GM12878 (cell line): ENCODE data around the gene TNFRSF8. TPM values are rescaled to one million over a fixed set of nuclear protein-coding genes. Genes with fewer than 3 reads are reported as not detected.

Source experiments
- BMI1 ChIP-seq: fragments of 450-650 bp; IDR thresholded peaks from 2 replicates; pipeline ENCODE4 v1.6.1; 2016; ENCODE audit warnings: mild to moderate bottlenecking, moderate library complexity, borderline replicate concordance
- CHD1 ChIP-seq: IDR thresholded peaks from 2 replicates; pipeline ENCODE4 v1.6.1; 2012; ENCODE audit warnings: low read depth, low read length, improper control_type of control experiment
- CREM ChIP-seq: IDR thresholded peaks from 2 replicates; pipeline ENCODE4 v1.6.1; 2014; ENCODE audit warnings: antibody characterized with exemption, low read depth
- EZH2 ChIP-seq: IDR thresholded peaks from 2 replicates; pipeline ENCODE4 v1.6.1; 2012; ENCODE audit warnings: low read depth, mild to moderate bottlenecking, control low read depth, inconsistent platforms, low read length, borderline replicate concordance; ENCODE audit not compliant: control insufficient read depth
- FOXM1 ChIP-seq: IDR thresholded peaks from 2 replicates; pipeline ENCODE4 v1.6.1; 2012; ENCODE audit warnings: low read depth, mild to moderate bottlenecking, inconsistent platforms, low read length, moderate library complexity
- MTA2 ChIP-seq: fragments of 450-650 bp; IDR thresholded peaks from 2 replicates; pipeline ENCODE4 v1.6.1; 2016; ENCODE audit warnings: low read depth, mild to moderate bottlenecking, moderate library complexity
- NR2F1 ChIP-seq: fragments of 450-650 bp; conservative IDR thresholded peaks from 2 replicates; pipeline ENCODE4 v1.6.1; 2017; ENCODE audit warnings: mild to moderate bottlenecking
- POLR2A ChIP-seq: IDR thresholded peaks from 2 replicates; pipeline ENCODE4 v1.6.1; 2011; ENCODE audit warnings: low read depth, mild to moderate bottlenecking, low read length
- POLR2AphosphoS5 ChIP-seq: IDR thresholded peaks from 2 replicates; pipeline ENCODE4 v1.6.1; 2011; ENCODE audit warnings: mild to moderate bottlenecking, low read length, inconsistent platforms
- RBBP5 ChIP-seq: fragments of 200-600 bp; sonication (generic); conservative IDR thresholded peaks from 2 replicates; pipeline ENCODE4 v1.6.1; 2016
- RFX5 ChIP-seq: IDR thresholded peaks from 2 replicates; pipeline ENCODE4 v1.6.1; 2011; ENCODE audit warnings: low read depth, low read length, improper control_type of control experiment
- SMARCA5 ChIP-seq: fragments of 450-650 bp; IDR thresholded peaks from 2 replicates; pipeline ENCODE4 v1.6.1; 2017; ENCODE audit warnings: mild to moderate bottlenecking
- SREBF1 ChIP-seq: IDR thresholded peaks from 2 replicates; pipeline ENCODE4 v1.6.1; 2012; ENCODE audit warnings: mild to moderate bottlenecking, low read length
- TCF12 ChIP-seq: IDR thresholded peaks from 2 replicates; pipeline ENCODE4 v1.6.1; 2011; ENCODE audit warnings: low read depth, mild to moderate bottlenecking, low read length
- polyA plus RNA-seq, 11 experiments: library from polyadenylated mRNA; depleted of rRNA in 4 of 11; unstranded in 6 of 11; stranded (reverse) in 5 of 11; fragments of >200 nt; fragmentation: Nextera tagmentation in 4 of 11; fragmentation: Illumina TruSeq in 1 of 11; extraction: Ambion mirVana in 4 of 11; extraction: Trizol in 1 of 11; gene quantifications; 1 replicate in 1 of 11; 2 replicates in 10 of 11; pipeline versions ENCODE4 v1.2.1 to v1.2.3, GENCODE V29; 2011 to 2016; ENCODE audit warnings: inconsistent platforms in 2 of 11, missing spikeins in 2 of 11, low read depth in 1 of 11
- total RNA-seq, 4 experiments: library from RNA; depleted of rRNA in 3 of 4; stranded (reverse); fragments of >200 nt in 3 of 4; fragmentation: Illumina TruSeq in 1 of 4; extraction: Trizol in 1 of 4; gene quantifications; 2 replicates each; pipeline versions ENCODE4 v1.2.1 to v1.2.3, GENCODE V29; 2013 to 2021
- TF ChIP-seq, protein P1 (sequence below): fragments of 450-650 bp; formaldehyde crosslinking; IDR thresholded peaks from 2 replicates; pipeline ENCODE4 v1.4.0; 2020; ENCODE audit warnings: mild to moderate bottlenecking, moderate library complexity
- TF ChIP-seq, protein P2 (sequence below): fragments of 450-650 bp; IDR thresholded peaks from 2 replicates; pipeline ENCODE4 v1.6.1; 2017; ENCODE audit warnings: mild to moderate bottlenecking, low read depth, inconsistent platforms; ENCODE audit not compliant: poor library complexity, severe bottlenecking
- TF ChIP-seq, protein P3 (sequence below): fragments of 450-650 bp; IDR thresholded peaks from 2 replicates; pipeline ENCODE4 v1.6.1; 2018; ENCODE audit warnings: borderline replicate concordance, mild to moderate bottlenecking; ENCODE audit not compliant: partially characterized antibody
- TF ChIP-seq, protein P4 (sequence below), 3 experiments: IDR thresholded peaks in 2 of 3; conservative IDR thresholded peaks in 1 of 3; 2 replicates each; pipeline ENCODE4 v1.5.1; 2011; ENCODE audit warnings: low read depth in 3 of 3, low read length in 3 of 3, mild to moderate bottlenecking in 3 of 3, control low read depth in 2 of 3, moderate library complexity in 2 of 3, inconsistent platforms in 1 of 3, mixed read lengths in 1 of 3; ENCODE audit not compliant: control insufficient read depth in 2 of 3, insufficient read depth in 1 of 3; ENCODE audit errors: extremely low read depth in 1 of 3

The TNFRSF8 gene
- total and polyA plus RNA-seq, 10 of the 15 experiments (the other 5 are each of a cell fraction or from before 2014, with no cell fraction given): 9.8 to 114 (median 58.8) TPM

DNA sequence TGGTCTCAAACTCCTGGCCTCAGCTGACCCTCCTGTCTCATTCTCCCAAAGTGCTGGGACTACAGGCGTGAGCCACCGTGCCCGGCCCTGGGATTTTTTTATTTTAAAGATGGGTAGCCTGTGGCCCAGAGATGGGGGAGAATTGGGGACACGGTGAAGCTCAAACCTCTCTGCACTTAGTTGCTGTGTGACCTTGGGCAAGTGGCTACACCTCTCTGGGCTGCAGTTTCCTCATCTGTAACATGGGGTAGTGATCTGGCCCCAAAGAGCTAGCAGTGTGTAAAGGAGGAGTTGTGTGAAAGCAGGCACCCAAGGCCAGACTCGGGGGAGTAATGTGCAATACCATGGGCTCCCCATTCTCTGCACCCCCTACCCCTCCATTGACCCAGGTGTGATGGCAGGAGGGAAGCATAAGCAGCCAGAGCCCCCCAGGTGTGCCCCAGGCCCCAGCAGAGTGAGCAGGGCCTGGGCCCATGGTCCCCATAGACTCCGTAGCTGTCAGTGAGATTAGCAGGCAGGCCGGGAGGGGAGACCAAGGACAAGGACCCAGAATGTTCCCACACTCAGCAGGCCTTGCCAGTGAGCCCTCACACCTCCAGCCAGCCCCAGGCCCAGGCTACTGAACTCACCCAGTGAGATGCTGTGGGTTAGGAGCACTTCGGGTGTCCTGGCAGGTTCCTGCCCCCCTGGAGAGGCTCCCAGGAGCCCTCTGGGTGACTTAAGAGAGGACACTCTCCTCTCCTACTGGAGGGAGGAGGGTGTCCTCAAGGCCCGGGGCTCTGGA lies 17.9 kb downstream of the TNFRSF8 start (continued):
- TF ChIP-seq, protein P1, sequence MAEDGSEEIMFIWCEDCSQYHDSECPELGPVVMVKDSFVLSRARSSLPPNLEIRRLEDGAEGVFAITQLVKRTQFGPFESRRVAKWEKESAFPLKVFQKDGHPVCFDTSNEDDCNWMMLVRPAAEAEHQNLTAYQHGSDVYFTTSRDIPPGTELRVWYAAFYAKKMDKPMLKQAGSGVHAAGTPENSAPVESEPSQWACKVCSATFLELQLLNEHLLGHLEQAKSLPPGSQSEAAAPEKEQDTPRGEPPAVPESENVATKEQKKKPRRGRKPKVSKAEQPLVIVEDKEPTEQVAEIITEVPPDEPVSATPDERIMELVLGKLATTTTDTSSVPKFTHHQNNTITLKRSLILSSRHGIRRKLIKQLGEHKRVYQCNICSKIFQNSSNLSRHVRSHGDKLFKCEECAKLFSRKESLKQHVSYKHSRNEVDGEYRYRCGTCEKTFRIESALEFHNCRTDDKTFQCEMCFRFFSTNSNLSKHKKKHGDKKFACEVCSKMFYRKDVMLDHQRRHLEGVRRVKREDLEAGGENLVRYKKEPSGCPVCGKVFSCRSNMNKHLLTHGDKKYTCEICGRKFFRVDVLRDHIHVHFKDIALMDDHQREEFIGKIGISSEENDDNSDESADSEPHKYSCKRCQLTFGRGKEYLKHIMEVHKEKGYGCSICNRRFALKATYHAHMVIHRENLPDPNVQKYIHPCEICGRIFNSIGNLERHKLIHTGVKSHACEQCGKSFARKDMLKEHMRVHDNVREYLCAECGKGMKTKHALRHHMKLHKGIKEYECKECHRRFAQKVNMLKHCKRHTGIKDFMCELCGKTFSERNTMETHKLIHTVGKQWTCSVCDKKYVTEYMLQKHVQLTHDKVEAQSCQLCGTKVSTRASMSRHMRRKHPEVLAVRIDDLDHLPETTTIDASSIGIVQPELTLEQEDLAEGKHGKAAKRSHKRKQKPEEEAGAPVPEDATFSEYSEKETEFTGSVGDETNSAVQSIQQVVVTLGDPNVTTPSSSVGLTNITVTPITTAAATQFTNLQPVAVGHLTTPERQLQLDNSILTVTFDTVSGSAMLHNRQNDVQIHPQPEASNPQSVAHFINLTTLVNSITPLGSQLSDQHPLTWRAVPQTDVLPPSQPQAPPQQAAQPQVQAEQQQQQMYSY (CRISPR knock-in tag): no peak
- TF ChIP-seq SMARCA5 (peak; percentile 59; the same call in 1 of the 2 replicates), TCF12 (no peak), EZH2 (no peak), RBBP5 (no peak), MTA2 (no peak), POLR2AphosphoS5 (no peak), CHD1 (no peak), POLR2A (0 out of 2 replicates have a peak, but pooled peaks have one; percentile 41), RFX5 (no peak), FOXM1 (no peak), SREBF1 (no peak), NR2F1 (no peak), BMI1 (no peak), CREM (no peak)
- TF ChIP-seq, protein P2, sequence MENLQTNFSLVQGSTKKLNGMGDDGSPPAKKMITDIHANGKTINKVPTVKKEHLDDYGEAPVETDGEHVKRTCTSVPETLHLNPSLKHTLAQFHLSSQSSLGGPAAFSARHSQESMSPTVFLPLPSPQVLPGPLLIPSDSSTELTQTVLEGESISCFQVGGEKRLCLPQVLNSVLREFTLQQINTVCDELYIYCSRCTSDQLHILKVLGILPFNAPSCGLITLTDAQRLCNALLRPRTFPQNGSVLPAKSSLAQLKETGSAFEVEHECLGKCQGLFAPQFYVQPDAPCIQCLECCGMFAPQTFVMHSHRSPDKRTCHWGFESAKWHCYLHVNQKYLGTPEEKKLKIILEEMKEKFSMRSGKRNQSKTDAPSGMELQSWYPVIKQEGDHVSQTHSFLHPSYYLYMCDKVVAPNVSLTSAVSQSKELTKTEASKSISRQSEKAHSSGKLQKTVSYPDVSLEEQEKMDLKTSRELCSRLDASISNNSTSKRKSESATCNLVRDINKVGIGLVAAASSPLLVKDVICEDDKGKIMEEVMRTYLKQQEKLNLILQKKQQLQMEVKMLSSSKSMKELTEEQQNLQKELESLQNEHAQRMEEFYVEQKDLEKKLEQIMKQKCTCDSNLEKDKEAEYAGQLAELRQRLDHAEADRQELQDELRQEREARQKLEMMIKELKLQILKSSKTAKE: no peak
- TF ChIP-seq, protein P3, sequence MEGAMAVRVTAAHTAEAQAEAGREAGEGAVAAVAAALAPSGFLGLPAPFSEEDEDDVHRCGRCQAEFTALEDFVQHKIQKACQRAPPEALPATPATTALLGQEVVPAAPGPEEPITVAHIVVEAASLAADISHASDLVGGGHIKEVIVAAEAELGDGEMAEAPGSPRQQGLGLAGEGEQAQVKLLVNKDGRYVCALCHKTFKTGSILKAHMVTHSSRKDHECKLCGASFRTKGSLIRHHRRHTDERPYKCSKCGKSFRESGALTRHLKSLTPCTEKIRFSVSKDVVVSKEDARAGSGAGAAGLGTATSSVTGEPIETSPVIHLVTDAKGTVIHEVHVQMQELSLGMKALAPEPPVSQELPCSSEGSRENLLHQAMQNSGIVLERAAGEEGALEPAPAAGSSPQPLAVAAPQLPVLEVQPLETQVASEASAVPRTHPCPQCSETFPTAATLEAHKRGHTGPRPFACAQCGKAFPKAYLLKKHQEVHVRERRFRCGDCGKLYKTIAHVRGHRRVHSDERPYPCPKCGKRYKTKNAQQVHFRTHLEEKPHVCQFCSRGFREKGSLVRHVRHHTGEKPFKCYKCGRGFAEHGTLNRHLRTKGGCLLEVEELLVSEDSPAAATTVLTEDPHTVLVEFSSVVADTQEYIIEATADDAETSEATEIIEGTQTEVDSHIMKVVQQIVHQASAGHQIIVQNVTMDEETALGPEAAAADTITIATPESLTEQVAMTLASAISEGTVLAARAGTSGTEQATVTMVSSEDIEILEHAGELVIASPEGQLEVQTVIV: no peak
- TF ChIP-seq, protein P4, sequence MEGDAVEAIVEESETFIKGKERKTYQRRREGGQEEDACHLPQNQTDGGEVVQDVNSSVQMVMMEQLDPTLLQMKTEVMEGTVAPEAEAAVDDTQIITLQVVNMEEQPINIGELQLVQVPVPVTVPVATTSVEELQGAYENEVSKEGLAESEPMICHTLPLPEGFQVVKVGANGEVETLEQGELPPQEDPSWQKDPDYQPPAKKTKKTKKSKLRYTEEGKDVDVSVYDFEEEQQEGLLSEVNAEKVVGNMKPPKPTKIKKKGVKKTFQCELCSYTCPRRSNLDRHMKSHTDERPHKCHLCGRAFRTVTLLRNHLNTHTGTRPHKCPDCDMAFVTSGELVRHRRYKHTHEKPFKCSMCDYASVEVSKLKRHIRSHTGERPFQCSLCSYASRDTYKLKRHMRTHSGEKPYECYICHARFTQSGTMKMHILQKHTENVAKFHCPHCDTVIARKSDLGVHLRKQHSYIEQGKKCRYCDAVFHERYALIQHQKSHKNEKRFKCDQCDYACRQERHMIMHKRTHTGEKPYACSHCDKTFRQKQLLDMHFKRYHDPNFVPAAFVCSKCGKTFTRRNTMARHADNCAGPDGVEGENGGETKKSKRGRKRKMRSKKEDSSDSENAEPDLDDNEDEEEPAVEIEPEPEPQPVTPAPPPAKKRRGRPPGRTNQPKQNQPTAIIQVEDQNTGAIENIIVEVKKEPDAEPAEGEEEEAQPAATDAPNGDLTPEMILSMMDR (IDR thresholded peaks at IDR 0.05 in 2 of 3, conservative IDR thresholded peaks at IDR 0.05 in 1 of 3; ENCODE audit: control insufficient read depth in 2 of 3, extremely low read depth in 1 of 3, insufficient read depth in 1 of 3, low read depth in 3 of 3, low read length in 3 of 3): no peak
